Measurements from ENCODE around the gene OLFM2. TPM values are rescaled to one million over a fixed set of nuclear protein-coding genes. Genes with fewer than 3 reads are reported as not detected.

Gene OLFM2
- total and polyA plus RNA-seq, 3 donors from 2014 or later, result 15.9 to 27.0 (median 22.5) TPM

DNA sequence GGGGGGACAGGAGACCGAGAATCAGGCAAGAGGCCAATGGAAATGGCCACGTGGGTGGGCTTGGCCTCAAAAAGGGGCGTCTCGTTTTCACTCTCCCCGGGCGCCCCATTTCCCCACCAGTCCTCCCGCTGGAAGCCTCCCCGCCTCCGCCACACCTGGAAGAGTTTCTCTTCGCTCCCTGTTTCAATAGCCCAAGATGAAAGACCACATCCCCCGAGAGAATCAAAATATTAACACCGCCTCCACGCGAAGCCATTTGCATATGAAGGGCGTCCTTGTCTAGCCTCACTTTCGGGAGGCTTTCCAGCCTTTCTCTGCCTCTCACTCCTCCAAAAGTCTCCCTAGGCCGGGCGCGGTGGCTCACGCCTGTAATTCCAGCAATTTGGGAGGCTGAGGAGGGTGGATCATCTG is 691 bp upstream of the OLFM2 start:
- Histone ChIP-seq H3K4me3 (peak overlapping the region in 1 of 2 donors; percentile 53), H3K9me3 (no peaks in the 10 kb centered on the region), H3K4me1 (peaks cover 21% of the 10 kb centered on the region), H3K27me3 (no peaks in the 10 kb centered on the region), H3K36me3 (ENCODE audit: low read depth, missing control alignments) (no peaks in the 10 kb centered on the region), H3K27ac (no peak overlapping the region)
- no peak for DNase-seq
- TF ChIP-seq, protein P1, sequence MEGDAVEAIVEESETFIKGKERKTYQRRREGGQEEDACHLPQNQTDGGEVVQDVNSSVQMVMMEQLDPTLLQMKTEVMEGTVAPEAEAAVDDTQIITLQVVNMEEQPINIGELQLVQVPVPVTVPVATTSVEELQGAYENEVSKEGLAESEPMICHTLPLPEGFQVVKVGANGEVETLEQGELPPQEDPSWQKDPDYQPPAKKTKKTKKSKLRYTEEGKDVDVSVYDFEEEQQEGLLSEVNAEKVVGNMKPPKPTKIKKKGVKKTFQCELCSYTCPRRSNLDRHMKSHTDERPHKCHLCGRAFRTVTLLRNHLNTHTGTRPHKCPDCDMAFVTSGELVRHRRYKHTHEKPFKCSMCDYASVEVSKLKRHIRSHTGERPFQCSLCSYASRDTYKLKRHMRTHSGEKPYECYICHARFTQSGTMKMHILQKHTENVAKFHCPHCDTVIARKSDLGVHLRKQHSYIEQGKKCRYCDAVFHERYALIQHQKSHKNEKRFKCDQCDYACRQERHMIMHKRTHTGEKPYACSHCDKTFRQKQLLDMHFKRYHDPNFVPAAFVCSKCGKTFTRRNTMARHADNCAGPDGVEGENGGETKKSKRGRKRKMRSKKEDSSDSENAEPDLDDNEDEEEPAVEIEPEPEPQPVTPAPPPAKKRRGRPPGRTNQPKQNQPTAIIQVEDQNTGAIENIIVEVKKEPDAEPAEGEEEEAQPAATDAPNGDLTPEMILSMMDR (IDR thresholded peaks at IDR 0.05), result no peak
- no peak for TF ChIP-seq POLR2A (IDR thresholded peaks at IDR 0.05)
- WGBS, 2 donors, result 20 to 33% methylated on average over 20 of the region's 20 CpGs
- intact Hi-C loops (cut with DNase I; ENCODE audit: low total_unique reads), result loop anchor here (10.0 kb wide), 2 partner anchors 68 to 298 kb away; partner anchors contain the start of gene S1PR2

- DNase-seq, result no peak
- WGBS, 2 donors, result 1 to 2% methylated on average over 7 to 38 of the region's 44 CpGs
- no peak overlapping the region for H3K27ac ChIP-seq
These were observed 599 bp downstream of the OLFM2 start for GRCh38 chr19:9935506-9936325.

GRCh38 chr19:9934132-9934950 is 2.0 kb downstream of the OLFM2 start:
- Histone ChIP-seq H3K4me1 (peaks cover 21% of the 10 kb centered on the region), H3K27ac (no peak overlapping the region), H3K36me3 (ENCODE audit: low read depth, missing control alignments) (no peaks in the 10 kb centered on the region), H3K9me3 (no peaks in the 10 kb centered on the region), H3K4me3 (no peak overlapping the region), H3K27me3 (no peaks in the 10 kb centered on the region)
- TF ChIP-seq, protein P1 (IDR thresholded peaks at IDR 0.05), result peak; percentile 81 to 89 (median 89)
- TF ChIP-seq POLR2A (IDR thresholded peaks at IDR 0.05), result no peak
- peak; percentile 90 for DNase-seq
- 8 to 11% methylated on average over 22 to 23 of the region's 23 CpGs for WGBS, 2 donors
- intact Hi-C loops (cut with DNase I; ENCODE audit: low total_unique reads), result loop anchor here (10.0 kb wide), 2 partner anchors 70 to 300 kb away; partner anchors contain the start of gene S1PR2

More at GRCh38 chr19:9935506-9936325, 599 bp downstream of the OLFM2 start:
- Histone ChIP-seq H3K27me3 (no peaks in the 10 kb centered on the region), H3K9me3 (no peaks in the 10 kb centered on the region), H3K4me1 (peaks cover 21% of the 10 kb centered on the region), H3K36me3 (ENCODE audit: low read depth, missing control alignments) (no peaks in the 10 kb centered on the region), H3K4me3 (peak overlapping the region; percentile 43 to 53)
- intact Hi-C loops (cut with DNase I; ENCODE audit: low total_unique reads), result loop anchor here (10.0 kb wide), 2 partner anchors 69 to 299 kb away; partner anchors contain the start of gene S1PR2
- TF ChIP-seq, protein P1 (IDR thresholded peaks at IDR 0.05), result no peak
- TF ChIP-seq POLR2A (IDR thresholded peaks at IDR 0.05), result no peak

- Histone ChIP-seq H3K36me3 (ENCODE audit: low read depth, missing control alignments) (no peaks in the 10 kb centered on the region), H3K9me3 (no peaks in the 10 kb centered on the region), H3K27ac (no peak overlapping the region), H3K27me3 (no peaks in the 10 kb centered on the region), H3K4me3 (no peak overlapping the region), H3K4me1 (peaks cover 21% of the 10 kb centered on the region)
- DNase-seq, result no peak
- intact Hi-C loops (cut with DNase I; ENCODE audit: low total_unique reads), result loop anchor here (10.0 kb wide), 2 partner anchors 72 to 302 kb away; partner anchors contain the start of gene S1PR2
- WGBS, 2 donors, result 76 to 93% methylated on average over 4 of the region's 4 CpGs
- TF ChIP-seq, protein P1 (IDR thresholded peaks at IDR 0.05), result no peak
- TF ChIP-seq POLR2A (IDR thresholded peaks at IDR 0.05), result no peak
These were observed 3.5 kb downstream of the OLFM2 start for GRCh38 chr19:9932835-9933234.
